Measurements from ENCODE around the gene TJP3.

TJP3 gene

GRCh38 chr19:3690551-3691371 lies 17.4 kb upstream of the TJP3 start:
- peak; percentile 55 to 63 for DNase-seq

DNA sequence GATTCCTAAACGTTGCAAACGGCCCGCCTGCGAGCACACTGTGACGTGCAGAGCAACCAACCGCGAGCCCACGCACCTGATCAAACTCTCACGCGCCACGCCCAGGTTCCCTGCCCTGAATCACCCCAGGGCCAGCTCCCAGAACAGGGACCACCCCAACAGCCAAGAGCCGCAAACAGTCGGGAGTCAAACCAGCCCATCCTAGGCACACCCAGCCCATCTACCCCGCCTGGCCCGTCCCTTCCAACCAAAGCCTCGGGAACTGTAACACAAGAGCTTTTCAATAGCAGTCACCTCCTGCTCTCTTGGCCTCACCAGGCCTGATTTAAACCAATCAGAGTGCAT lies 16.8 kb upstream of the TJP3 start:
- DNase-seq = no peak

DNA sequence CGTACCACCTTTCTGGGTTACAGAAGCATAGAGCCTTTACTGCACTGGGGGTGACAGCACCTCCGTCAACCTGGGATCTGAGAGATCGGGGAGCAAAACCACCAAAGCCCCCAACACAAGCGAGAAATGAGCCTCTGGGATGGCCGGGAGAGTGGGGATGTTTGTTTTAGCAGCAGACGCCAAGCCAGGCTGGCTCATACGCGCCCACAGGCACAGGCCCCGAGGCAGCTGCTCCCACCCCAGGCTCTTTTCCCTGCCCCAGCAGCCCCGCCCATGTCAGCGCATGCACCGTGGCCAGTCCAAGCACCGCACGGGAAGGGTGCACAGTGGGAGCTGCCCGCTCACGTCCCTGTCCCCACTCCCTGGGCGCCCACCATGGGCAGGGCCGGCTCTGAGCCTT lies 16.5 kb upstream of the TJP3 start:
- DNase-seq = no peak

DNA sequence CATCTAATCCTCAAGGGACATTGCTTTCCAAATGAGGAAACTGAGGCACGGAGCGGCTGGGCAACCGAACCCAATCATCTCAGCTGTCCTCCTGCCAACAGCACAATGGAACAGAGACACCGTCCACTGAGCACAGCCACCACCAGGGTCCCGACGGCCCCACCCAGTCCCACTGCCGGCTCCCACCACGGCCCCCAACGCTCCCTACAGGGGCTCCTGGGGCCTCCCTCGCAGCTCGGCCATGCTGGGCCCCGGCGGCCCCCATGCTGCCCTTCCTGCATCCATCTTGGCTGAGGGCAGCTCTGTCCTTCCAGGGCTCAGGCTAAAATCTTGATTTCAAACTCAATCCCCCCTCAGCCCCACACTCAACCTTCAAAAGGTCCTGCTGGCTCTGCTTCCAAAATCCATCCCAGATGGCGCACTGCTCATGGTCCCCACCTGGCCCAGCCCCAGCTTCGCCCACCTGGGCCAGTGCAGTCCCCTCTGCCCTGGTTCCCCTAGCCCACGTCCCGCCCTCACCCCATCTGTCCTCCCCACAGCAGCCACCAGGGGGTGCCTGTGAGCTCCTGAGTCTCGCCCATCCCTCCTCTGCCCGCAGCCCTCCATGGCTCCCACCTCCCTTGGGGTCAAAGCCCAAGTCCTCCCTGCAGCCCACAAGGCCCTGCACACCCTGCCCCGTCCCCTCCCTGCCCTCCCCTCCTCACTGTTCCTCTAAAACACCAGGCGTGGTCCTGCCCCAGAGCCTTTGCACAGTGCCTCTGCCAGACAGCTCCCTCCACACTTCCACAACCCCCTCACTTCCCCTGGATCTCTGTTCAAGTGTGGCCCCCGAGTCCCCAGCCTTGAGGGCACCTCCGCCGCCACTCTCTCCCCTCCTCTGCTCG lies 15.8 kb upstream of the TJP3 start:
- DNase-seq = no peak

- no peak for DNase-seq
These were observed 14.9 kb upstream of the TJP3 start for GRCh38 chr19:3693025-3693925.

GRCh38 chr19:3694361-3695123 lies 13.6 kb upstream of the TJP3 start:
- no peak for DNase-seq

DNA sequence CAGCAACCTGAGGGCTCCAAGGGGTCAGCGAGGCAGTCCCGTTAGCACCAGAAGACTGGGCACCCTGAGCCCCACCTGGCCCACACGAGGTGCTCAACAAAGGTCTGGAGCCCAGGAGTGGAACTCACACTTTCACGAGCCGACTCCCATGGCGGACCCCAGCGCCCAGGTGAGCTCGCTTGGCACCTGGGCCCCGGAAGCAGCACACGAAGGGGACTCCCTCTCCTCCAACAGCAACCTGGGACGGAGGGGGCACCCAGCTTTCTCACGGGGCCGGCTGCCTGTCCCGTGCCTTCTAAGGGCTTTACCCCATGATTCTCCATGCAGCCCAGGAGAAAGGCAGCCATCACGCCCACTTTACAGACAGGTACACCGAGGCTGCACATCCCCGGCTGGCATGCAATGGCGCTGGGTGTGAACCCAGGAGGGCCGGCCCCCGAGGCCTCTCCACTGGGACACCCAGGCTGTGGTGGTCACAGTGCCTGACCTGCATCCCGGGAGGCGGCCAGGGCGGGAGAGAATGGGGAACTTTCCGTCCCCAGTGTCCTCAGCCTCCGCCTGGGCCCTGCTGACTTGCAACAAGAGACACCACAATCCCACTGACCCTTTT lies 13.0 kb upstream of the TJP3 start:
- no peak for DNase-seq

- no peak for DNase-seq
These were observed 12.1 kb upstream of the TJP3 start for GRCh38 chr19:3695986-3696659.

GRCh38 chr19:3696660-3696995 lies 11.6 kb upstream of the TJP3 start:
- DNase-seq = no peak

GRCh38 chr19:3697094-3697493 lies 11.1 kb upstream of the TJP3 start:
- DNase-seq = no peak

GRCh38 chr19:3697671-3698385 lies 10.4 kb upstream of the TJP3 start:
- DNase-seq = no peak

GRCh38 chr19:3698386-3698950 lies 9.7 kb upstream of the TJP3 start:
- DNase-seq = no peak

DNA sequence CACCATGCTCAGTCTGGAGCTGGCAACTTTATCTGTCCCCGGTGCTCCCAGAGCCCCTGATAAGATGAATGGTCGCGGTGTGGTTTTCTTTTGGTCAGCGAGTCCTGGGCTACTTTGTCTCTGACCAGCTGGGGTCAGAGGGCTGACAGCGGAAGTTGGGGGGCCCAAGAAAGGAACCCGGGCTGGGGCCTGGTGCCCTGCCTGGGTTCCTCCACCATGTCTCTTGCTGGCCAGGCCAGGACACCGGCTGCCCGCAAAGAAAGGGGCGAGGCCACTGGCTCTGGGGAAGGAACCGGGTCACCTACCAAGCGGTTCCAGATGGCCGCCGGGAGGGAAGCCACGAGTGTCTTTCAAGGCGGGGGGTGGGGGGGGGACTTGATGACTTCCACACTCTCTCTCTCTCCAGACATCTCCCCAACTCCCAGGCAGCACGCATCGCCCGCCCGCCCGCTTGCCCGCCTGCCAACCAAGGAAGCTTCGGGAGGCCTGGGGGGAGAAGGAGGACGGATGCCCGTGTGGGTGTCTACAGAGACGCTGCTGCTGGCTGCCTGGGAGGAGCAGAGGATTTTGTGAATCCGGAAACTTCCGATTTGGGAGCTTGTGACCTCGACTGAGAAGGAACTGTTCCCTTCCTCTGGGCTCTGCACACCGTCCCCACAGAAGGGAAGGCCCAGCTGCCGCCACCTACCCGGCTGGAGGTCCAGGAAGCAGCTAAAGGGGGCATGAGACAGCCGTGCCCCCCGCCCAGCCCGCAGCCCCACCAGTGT lies 9.0 kb upstream of the TJP3 start:
- DNase-seq = peak; percentile 84 to 93

GRCh38 chr19:3699741-3700241 lies 8.4 kb upstream of the TJP3 start:
- DNase-seq = no peak

GRCh38 chr19:3700242-3701032 lies 7.7 kb upstream of the TJP3 start, which contains the start of gene PIP5K1C:
PIP5K1C (minus strand) TSS chr19:3700468; CDS start chr19:3700390, 78 bp downstream.
- DNase-seq = peak; percentile 87 to 94

DNA sequence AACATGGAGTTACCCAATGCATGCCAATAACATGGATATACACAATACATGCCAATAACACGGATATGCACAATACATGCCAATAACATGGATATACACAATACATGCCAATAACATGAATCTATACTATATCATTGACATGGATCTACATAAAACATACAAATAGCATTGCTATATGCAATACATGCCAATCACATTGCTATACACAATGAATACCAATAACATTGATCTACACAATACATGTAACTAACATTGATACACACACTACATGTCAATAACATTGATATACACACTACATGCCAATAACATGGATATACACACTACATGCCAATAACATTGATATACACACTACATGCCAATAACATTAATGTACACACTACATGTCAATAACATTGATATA lies 7.0 kb upstream of the TJP3 start:
- DNase-seq = no peak

- DNase-seq = no peak
These were observed 347 bp upstream of the TJP3 start for GRCh38 chr19:3707868-3708206.

- peak; percentile 94 to 97 for DNase-seq
These were observed 2.2 kb downstream of the TJP3 start for GRCh38 chr19:3710265-3710812.
